GM23248 (cell line): ENCODE results near the gene SLC2A13. TPM values are rescaled to one million over a fixed set of nuclear protein-coding genes. Genes with fewer than 3 reads are reported as not detected.
"Not testable (repeated sequence)": the region's sequence is repeated elsewhere in the genome, so short reads cannot be mapped to it uniquely, and the experiment has no call there.

Source experiments
- DNase-seq: peaks from one replicate; pipeline ENCODE4 v3.0.0-alpha.2; 2015
- H2AFZ ChIP-seq: fragments of 200-600 bp; sonication (generic); 2 replicates; pipeline ENCODE4 v1.6.1; 2016; ENCODE audit warnings: antibody characterized with exemption
- H3F3A ChIP-seq: fragments of 200-600 bp; sonication (generic); 2 replicates; pipeline ENCODE4 v1.6.1; 2016; ENCODE audit warnings: mild to moderate bottlenecking, antibody characterized with exemption, mixed run types; ENCODE audit not compliant: insufficient read depth
- H3K27ac ChIP-seq: fragments of 200-600 bp; sonication (generic); 2 replicates; pipeline ENCODE4 v1.5.1; 2016; ENCODE audit warnings: mild to moderate bottlenecking
- H3K27me3 ChIP-seq: fragments of 200-600 bp; sonication (generic); replicated peaks from 2 replicates; pipeline ENCODE4 v1.6.1; 2016; ENCODE audit warnings: mild to moderate bottlenecking; ENCODE audit not compliant: insufficient read depth
- H3K36me3 ChIP-seq: fragments of 200-600 bp; sonication (generic); 2 replicates; pipeline ENCODE4 v1.6.1; 2016; ENCODE audit warnings: low read depth, mild to moderate bottlenecking
- H3K4me1 ChIP-seq: fragments of 200-600 bp; sonication (generic); 2 replicates; pipeline ENCODE4 v1.6.1; 2016; ENCODE audit warnings: mild to moderate bottlenecking; ENCODE audit not compliant: insufficient read depth
- H3K4me2 ChIP-seq: fragments of 200-600 bp; sonication (generic); one replicate; pipeline ENCODE4 v1.6.1; 2016; ENCODE audit warnings: mild to moderate bottlenecking; ENCODE audit not compliant: unreplicated experiment
- H3K4me3 ChIP-seq: fragments of 200-600 bp; sonication (generic); 2 replicates; pipeline ENCODE4 v1.5.1; 2016; ENCODE audit warnings: mild to moderate bottlenecking
- H3K79me2 ChIP-seq: fragments of 200-600 bp; sonication (generic); 2 replicates; pipeline ENCODE4 v1.6.1; 2016; ENCODE audit warnings: mild to moderate bottlenecking; ENCODE audit not compliant: insufficient read depth
- H3K9ac ChIP-seq: fragments of 200-600 bp; sonication (generic); 2 replicates; pipeline ENCODE4 v1.6.1; 2016; ENCODE audit warnings: mild to moderate bottlenecking
- H3K9me2 ChIP-seq: fragments of 200-600 bp; sonication (generic); 2 replicates; pipeline ENCODE4 v1.6.1; 2016; ENCODE audit warnings: mixed run types, mild to moderate bottlenecking, moderate library complexity; ENCODE audit not compliant: insufficient read depth
- H3K9me3 ChIP-seq: fragments of 200-600 bp; sonication (generic); one replicate; pipeline ENCODE4 v1.6.1; 2017; ENCODE audit warnings: low read depth
- H4K20me1 ChIP-seq: fragments of 200-600 bp; sonication (generic); 2 replicates; pipeline ENCODE4 v1.6.0; 2016; ENCODE audit not compliant: insufficient read depth
- EZH2 ChIP-seq: fragments of 200-600 bp; sonication (generic); IDR thresholded peaks from 2 replicates; pipeline ENCODE4 v1.6.1; 2018; ENCODE audit warnings: antibody characterized with exemption, mild to moderate bottlenecking; ENCODE audit not compliant: insufficient read depth, poor library complexity, severe bottlenecking
- EZH2phosphoT487 ChIP-seq: fragments of 200-600 bp; sonication (generic); IDR thresholded peaks from 2 replicates; pipeline ENCODE4 v1.6.1; 2018; ENCODE audit warnings: antibody characterized with exemption, moderate library complexity, mild to moderate bottlenecking, low read depth; ENCODE audit not compliant: insufficient read depth
- WGBS, 2 experiments: methylation state at CpG; one replicate each; pipeline ENCODE4 v1.1.6; 2015 to 2017; ENCODE audit warnings: low lambda C conversion rate in 2 of 2, low coverage in 1 of 2; ENCODE audit errors: missing lambda C conversion rate in 2 of 2; 5-methylcytosine and 5-hydroxymethylcytosine counted together
- in situ Hi-C: fragments of 300-500 bp; cut with MboI; formaldehyde crosslinking; loops from 2 replicates; pipeline ENCODE4 v1.15.0; 2020
- polyA plus RNA-seq: library from polyadenylated mRNA; unstranded; fragments of >200 nt; fragmentation: Nextera tagmentation; extraction: Ambion mirVana; gene quantifications from 2 replicates; pipeline ENCODE4 v1.2.1, GENCODE V29; 2016
- total RNA-seq: library from RNA; depleted of rRNA; stranded (reverse); fragments of >200 nt; shearing (Covaris generic); gene quantifications from 2 replicates; pipeline ENCODE4 v1.2.3, GENCODE V29; 2014

The SLC2A13 gene
- total and polyA plus RNA-seq, 2 experiments from 2014 or later: 3.3 to 9.2 TPM

DNA sequence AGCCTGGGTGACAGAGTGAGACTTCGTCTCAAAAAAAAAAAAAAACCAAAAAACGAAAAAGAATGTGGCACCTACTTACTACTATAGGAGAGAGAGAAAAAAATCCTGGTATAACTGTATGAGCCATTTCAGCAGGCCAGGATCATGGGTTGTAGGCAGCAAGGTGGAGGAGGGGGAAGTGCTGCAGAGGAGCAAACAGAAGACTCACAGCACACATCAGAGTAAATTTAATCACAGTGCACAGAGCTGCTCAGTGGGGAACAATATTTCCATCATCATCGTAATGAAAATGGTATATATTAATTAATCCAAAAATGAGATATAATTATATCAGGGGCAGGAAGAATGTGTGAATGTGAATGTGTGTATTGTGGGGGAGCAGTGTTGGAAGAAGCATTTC lies 175.8 kb downstream of the SLC2A13 start:
- Histone ChIP-seq H2AFZ (no peak overlapping the region), H3K79me2 (no peaks in the 10 kb centered on the region), H3K4me3 (no peak overlapping the region), H3K27ac (no peak overlapping the region), H3K9me3 (no peaks in the 10 kb centered on the region), H3K9ac (no peak overlapping the region), H3K4me2 (no peak overlapping the region), H3K9me2 (no peaks in the 10 kb centered on the region), H3K27me3 (no peaks in the 10 kb centered on the region), H4K20me1 (no peaks in the 10 kb centered on the region), H3K4me1 (no peaks in the 10 kb centered on the region), H3F3A (no peaks in the 10 kb centered on the region), H3K36me3 (no peaks in the 10 kb centered on the region)
- in situ Hi-C loops: no loop called here
- DNase-seq: no peak
- 75 to 77% methylated on average over 3 of the region's 3 CpGs for WGBS, 2 experiments
- no peak for TF ChIP-seq EZH2phosphoT487
- no peak for TF ChIP-seq EZH2

DNA sequence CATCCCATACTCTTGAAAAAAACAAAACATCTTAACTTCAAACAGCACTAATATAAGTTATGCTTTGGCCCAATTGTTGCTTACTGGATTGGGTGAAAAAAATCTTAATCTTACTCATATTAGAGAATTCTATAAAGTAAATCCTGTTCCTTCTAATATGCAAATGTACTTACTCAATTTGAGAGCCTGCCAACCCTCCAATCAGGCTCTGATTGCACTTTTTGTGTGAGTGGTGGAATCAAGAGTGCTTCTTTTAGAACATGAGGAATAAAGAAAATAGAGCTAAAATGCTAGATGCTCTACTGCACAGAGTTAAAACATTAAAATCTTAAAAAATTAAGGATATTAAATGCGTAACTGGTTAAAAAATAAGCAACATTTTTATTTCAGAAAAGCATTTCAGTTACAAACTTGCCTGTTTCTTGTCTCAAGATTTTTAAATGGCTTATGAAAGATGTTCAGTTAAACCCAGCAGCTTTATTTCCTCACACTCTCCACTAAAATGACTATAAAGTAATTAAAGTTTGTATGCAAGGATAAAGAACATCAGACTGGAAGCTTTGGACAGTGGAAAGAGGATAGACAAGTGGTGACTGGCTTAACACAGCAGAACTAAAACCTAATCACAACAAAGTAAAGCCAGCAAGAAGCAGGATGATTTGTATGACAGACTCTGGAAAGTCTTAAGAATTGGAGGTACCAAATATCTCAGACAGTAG lies 177.5 kb downstream of the SLC2A13 start:
- TF ChIP-seq EZH2: no peak
- no peak for TF ChIP-seq EZH2phosphoT487
- Histone ChIP-seq H4K20me1 (no peaks in the 10 kb centered on the region), H3K27ac (no peak overlapping the region), H3K9ac (no peak overlapping the region), H3K9me2 (no peaks in the 10 kb centered on the region), H2AFZ (no peak overlapping the region), H3K4me3 (no peak overlapping the region), H3K79me2 (no peaks in the 10 kb centered on the region), H3K9me3 (no peaks in the 10 kb centered on the region), H3K36me3 (no peaks in the 10 kb centered on the region), H3K27me3 (no peaks in the 10 kb centered on the region), H3F3A (no peaks in the 10 kb centered on the region), H3K4me1 (no peaks in the 10 kb centered on the region), H3K4me2 (no peak overlapping the region)
- WGBS, 2 experiments: 94 to 96% methylated on average over 1 of the region's 1 CpG
- in situ Hi-C loops: no loop called here
- DNase-seq: no peak

DNA sequence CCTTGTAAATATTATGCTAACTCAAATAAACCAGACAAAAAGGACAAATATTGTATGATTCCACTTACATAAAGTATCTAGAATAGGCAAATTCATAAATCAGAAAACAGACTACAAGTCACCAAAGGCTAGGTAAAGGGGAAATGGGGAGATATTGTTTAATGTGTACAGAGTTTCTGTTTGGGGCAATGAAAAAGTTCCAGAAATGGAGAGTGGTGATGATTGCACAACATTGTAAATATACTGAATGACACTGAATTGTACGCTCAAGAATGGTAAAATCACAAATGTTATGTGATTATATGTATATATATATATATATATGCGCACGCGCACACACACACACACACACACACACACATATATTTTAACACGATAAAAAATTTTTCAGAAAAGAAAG lies 182.5 kb downstream of the SLC2A13 start:
- Histone ChIP-seq H2AFZ (no peak overlapping the region), H3F3A (no peaks in the 10 kb centered on the region), H3K36me3 (no peaks in the 10 kb centered on the region), H3K79me2 (no peaks in the 10 kb centered on the region), H3K27ac (no peak overlapping the region), H3K9ac (no peak overlapping the region), H3K27me3 (no peaks in the 10 kb centered on the region), H3K9me3 (no peaks in the 10 kb centered on the region), H3K4me1 (no peaks in the 10 kb centered on the region), H3K4me2 (no peak overlapping the region), H3K9me2 (no peaks in the 10 kb centered on the region), H4K20me1 (no peaks in the 10 kb centered on the region), H3K4me3 (no peak overlapping the region)
- no peak for TF ChIP-seq EZH2
- no peak for TF ChIP-seq EZH2phosphoT487
- in situ Hi-C loops: no loop called here
- no peak for DNase-seq
- WGBS, 2 experiments: 66 to 68% methylated on average over 5 of the region's 5 CpGs

DNA sequence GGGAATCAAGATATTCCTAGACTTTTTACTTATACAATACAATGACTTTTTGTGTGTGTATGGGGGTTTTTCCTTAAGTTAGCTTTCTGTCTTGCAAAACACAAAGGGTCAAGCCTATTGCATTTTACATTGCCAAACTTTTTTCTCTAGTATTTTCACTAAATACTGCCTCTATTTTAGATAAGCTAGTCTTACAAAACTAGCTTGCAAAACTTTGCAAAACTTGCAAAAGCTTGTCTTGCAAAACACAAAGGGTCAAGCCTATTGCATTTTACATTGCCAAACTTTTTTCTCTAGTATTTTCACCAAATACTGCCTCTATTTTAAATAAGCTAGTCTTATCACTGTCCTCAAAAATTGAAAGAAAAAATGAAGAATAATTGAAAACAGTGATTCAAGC lies 183.3 kb downstream of the SLC2A13 start:
- H3K36me3 ChIP-seq, H3K4me1 ChIP-seq, H3K9me3 ChIP-seq, in situ Hi-C loops, H3K27ac ChIP-seq, H2AFZ ChIP-seq, H3K9ac ChIP-seq, H3K9me2 ChIP-seq, H3K27me3 ChIP-seq, H3K4me2 ChIP-seq, H3K79me2 ChIP-seq, H3F3A ChIP-seq, H3K4me3 ChIP-seq, H4K20me1 ChIP-seq: not testable (repeated sequence)
- peak; percentile 15 for DNase-seq

DNA sequence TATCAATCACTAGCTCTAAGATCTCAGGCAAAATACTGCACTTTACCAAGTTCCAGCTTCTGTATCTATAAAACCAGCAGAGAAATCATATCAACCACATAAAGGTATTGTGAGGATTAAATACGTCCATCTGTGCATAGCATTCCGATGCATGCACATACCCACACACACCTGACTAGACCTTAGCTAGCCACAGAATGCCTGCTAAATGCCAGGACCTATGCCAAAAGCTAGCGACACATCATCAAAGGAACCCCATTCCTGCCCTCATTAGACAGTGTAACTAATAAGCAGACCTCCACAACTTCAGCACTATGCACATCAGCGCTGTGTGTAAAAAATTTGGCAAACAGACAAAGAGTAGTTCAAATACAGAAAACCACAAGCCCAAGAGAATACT lies 185.2 kb downstream of the SLC2A13 start:
- Histone ChIP-seq H3K9ac (no peak overlapping the region), H3K4me2 (no peak overlapping the region), H3K4me3 (no peak overlapping the region), H3K79me2 (no peaks in the 10 kb centered on the region), H3K27ac (no peak overlapping the region), H3K27me3 (no peaks in the 10 kb centered on the region), H2AFZ (no peak overlapping the region), H4K20me1 (no peaks in the 10 kb centered on the region), H3K4me1 (no peaks in the 10 kb centered on the region), H3K9me2 (no peaks in the 10 kb centered on the region), H3K9me3 (no peaks in the 10 kb centered on the region), H3K36me3 (no peaks in the 10 kb centered on the region), H3F3A (no peaks in the 10 kb centered on the region)
- in situ Hi-C loops: no loop called here
- WGBS, 2 experiments: 95 to 97% methylated on average over 4 of the region's 4 CpGs
- TF ChIP-seq EZH2 (no peak), EZH2phosphoT487 (no peak)
- DNase-seq: no peak
